Cardiac muscle cell (in vitro differentiated cells and primary cell): Measurements from ENCODE around the gene RLN3. TPM values are rescaled to one million over a fixed set of nuclear protein-coding genes. Genes with fewer than 3 reads are reported as not detected.

ENCODE experiments used
- DNase-seq, 2 donors: peaks; one replicate each; pipeline versions ENCODE4 v3.0.0 to v3.0.0-alpha.2; 2010 to 2017; ENCODE audit warnings: low read depth in 1 of 2, low spot score in 1 of 2
- H3K27ac ChIP-seq: fragments of 200-600 bp; sonication (generic); 2 replicates; pipeline ENCODE4 v1.5.1; 2016
- H3K27me3 ChIP-seq: fragments of 200-600 bp; sonication (generic); 2 replicates; pipeline ENCODE4 v1.6.0; 2016; ENCODE audit warnings: control low read depth
- H3K36me3 ChIP-seq: fragments of 200-600 bp; sonication (generic); 2 replicates; pipeline ENCODE4 v1.5.1; 2016; ENCODE audit warnings: control low read depth
- H3K4me1 ChIP-seq: fragments of 200-600 bp; sonication (generic); 2 replicates; pipeline ENCODE4 v1.8.1; 2017; ENCODE audit warnings: low read depth, mild to moderate bottlenecking, mixed run types
- H3K4me3 ChIP-seq: fragments of 200-600 bp; sonication (generic); 2 replicates; pipeline ENCODE4 v1.5.1; 2016; ENCODE audit warnings: mild to moderate bottlenecking
- H3K9me3 ChIP-seq: fragments of 200-600 bp; sonication (generic); 2 replicates; pipeline ENCODE4 v1.5.1; 2017; ENCODE audit warnings: low read depth, mild to moderate bottlenecking, control low read depth
- polyA plus RNA-seq: library from polyadenylated mRNA; unstranded; fragments of >200 nt; fragmentation: Nextera tagmentation; extraction: Ambion mirVana; gene quantifications from 2 replicates; pipeline ENCODE4 v1.2.1, GENCODE V29; 2016
- total RNA-seq: library from RNA; depleted of rRNA; stranded (reverse); fragments of >200 nt; gene quantifications from 2 replicates; pipeline ENCODE4 v1.2.3, GENCODE V29; 2016
- TF ChIP-seq, protein P1 (sequence below): IDR thresholded peaks from 2 replicates; pipeline ENCODE4 v1.5.1; 2012; ENCODE audit warnings: low read depth, mild to moderate bottlenecking, low read length

RLN3 gene
- total and polyA plus RNA-seq, 2 experiments from 2014 or later = not detected

DNA sequence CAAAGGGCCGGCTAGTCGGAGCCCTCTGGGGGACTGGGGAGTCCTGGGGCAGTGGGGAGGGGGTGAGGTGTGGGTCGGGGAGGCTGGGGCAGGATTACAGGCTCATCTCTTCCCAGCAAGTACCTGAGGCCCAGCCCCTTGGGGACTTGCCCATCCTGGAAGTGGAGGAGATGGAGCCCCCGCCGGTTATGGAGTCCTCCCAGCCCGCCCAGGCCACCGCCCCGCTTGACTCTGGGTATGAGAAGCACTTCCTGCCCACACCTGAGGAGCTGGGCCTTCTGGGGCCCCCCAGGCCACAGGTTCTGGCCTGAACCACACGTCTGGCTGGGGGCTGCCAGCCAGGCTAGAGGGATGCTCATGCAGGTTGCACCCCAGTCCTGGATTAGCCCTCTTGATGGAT lies 24.0 kb downstream of the RLN3 start:
- no peaks in the 10 kb centered on the region for H3K9me3 ChIP-seq
- no peaks in the 10 kb centered on the region for H3K4me1 ChIP-seq
- TF ChIP-seq, protein P1, sequence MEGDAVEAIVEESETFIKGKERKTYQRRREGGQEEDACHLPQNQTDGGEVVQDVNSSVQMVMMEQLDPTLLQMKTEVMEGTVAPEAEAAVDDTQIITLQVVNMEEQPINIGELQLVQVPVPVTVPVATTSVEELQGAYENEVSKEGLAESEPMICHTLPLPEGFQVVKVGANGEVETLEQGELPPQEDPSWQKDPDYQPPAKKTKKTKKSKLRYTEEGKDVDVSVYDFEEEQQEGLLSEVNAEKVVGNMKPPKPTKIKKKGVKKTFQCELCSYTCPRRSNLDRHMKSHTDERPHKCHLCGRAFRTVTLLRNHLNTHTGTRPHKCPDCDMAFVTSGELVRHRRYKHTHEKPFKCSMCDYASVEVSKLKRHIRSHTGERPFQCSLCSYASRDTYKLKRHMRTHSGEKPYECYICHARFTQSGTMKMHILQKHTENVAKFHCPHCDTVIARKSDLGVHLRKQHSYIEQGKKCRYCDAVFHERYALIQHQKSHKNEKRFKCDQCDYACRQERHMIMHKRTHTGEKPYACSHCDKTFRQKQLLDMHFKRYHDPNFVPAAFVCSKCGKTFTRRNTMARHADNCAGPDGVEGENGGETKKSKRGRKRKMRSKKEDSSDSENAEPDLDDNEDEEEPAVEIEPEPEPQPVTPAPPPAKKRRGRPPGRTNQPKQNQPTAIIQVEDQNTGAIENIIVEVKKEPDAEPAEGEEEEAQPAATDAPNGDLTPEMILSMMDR = no peak
- no peak overlapping the region for H3K27ac ChIP-seq
- H3K36me3 ChIP-seq = no peaks in the 10 kb centered on the region
- no peak overlapping the region for H3K4me3 ChIP-seq
- no peak for DNase-seq
- no peaks in the 10 kb centered on the region for H3K27me3 ChIP-seq

DNA sequence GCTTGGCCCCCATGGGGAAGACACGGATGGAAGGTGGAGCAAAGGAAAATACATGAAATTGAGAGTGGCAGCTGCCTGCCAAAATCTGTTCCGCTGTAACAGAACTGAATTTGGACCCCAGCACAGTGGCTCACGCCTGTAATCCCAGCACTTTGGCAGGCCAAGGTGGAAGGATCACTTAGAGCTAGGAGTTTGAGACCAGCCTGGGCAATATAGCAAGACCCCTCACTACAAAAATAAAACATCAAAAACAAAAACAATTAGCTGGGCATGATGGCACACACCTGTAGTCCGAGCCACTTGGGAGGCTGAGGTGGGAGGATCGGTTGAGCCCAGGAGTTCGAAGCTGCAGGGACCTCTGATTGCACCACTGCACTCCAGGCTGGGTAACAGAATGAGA lies 24.5 kb downstream of the RLN3 start:
- TF ChIP-seq, protein P1 = no peak
- H3K4me1 ChIP-seq = no peaks in the 10 kb centered on the region
- H3K27me3 ChIP-seq = no peaks in the 10 kb centered on the region
- H3K4me3 ChIP-seq = no peak overlapping the region
- no peaks in the 10 kb centered on the region for H3K36me3 ChIP-seq
- DNase-seq = no peak
- H3K27ac ChIP-seq = no peak overlapping the region
- no peaks in the 10 kb centered on the region for H3K9me3 ChIP-seq

DNA sequence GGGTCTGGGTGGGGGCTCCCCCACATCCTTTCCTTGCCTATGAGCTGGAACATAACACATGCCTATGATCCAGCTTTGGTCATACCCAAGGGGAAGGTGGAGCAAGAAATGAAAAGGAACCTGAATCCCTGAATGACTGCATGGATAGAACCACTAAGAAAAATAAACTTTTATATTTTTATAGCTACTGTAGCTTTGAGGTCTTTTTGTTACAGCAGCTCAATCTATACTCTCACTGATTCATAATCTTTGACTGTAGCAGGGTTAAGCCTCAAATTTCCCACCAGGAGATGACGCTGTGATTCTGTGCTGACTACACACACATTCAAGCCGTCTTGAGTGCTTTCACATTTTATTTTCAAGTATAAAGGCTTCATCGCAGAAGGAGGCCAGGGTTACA lies 25.1 kb downstream of the RLN3 start:
- no peak for DNase-seq
- Histone ChIP-seq H3K9me3 (no peaks in the 10 kb centered on the region), H3K4me3 (no peak overlapping the region), H3K27ac (no peak overlapping the region), H3K27me3 (peaks cover 4% of the 10 kb centered on the region), H3K4me1 (peaks cover 4% of the 10 kb centered on the region), H3K36me3 (no peaks in the 10 kb centered on the region)
- TF ChIP-seq, protein P1 = no peak

DNA sequence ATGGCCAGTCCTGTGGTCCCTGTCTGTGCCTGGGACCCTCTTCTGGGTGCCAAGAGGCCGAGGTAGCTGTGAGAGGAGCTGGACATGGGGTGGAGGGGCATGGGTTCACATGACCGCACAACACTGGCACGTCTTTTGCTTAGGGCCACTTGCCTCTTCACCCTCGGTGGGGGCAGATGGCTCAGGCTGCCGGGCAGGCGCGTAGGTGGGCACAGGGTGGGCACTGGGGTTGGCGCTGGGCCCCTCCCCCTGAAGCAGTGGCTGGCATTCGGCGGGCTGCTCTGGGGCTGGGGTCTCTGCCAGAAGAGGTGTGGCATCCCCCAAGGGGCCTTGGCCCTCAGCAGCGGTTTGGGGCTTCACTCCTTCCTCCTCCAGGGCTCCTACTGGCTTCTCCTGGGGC lies 25.6 kb downstream of the RLN3 start:
- no peak for DNase-seq
- Histone ChIP-seq H3K27ac (no peak overlapping the region), H3K4me3 (no peak overlapping the region), H3K9me3 (no peaks in the 10 kb centered on the region), H3K4me1 (peaks cover 4% of the 10 kb centered on the region), H3K36me3 (no peaks in the 10 kb centered on the region), H3K27me3 (peaks cover 9% of the 10 kb centered on the region)
- TF ChIP-seq, protein P1 = no peak

DNA sequence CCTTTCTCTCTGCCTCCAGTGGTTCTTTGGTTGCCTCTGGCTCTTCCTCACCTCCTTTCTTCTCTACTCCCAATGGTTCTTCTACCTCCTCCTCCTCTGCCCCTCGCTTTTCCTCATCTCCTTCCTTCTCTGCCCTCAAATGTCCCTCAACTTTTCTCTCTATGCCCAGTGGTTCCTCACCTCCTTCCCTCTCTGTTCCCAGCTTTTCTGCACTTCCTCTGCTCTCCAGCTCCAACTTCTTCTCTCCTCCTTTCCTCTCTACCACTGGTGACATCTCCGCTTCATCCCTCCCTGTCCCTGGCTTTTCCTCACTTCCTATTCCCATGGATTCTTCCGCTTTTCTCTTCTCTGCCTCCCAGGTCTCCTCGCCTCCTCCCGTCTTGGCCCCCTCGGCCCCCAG lies 26.2 kb downstream of the RLN3 start:
- peaks cover 15% of the 10 kb centered on the region for H3K27me3 ChIP-seq
- H3K36me3 ChIP-seq = no peaks in the 10 kb centered on the region
- no peak for DNase-seq
- TF ChIP-seq, protein P1 = no peak
- peaks cover 4% of the 10 kb centered on the region for H3K4me1 ChIP-seq
- no peak overlapping the region for H3K27ac ChIP-seq
- H3K4me3 ChIP-seq = no peak overlapping the region
- H3K9me3 ChIP-seq = no peaks in the 10 kb centered on the region

DNA sequence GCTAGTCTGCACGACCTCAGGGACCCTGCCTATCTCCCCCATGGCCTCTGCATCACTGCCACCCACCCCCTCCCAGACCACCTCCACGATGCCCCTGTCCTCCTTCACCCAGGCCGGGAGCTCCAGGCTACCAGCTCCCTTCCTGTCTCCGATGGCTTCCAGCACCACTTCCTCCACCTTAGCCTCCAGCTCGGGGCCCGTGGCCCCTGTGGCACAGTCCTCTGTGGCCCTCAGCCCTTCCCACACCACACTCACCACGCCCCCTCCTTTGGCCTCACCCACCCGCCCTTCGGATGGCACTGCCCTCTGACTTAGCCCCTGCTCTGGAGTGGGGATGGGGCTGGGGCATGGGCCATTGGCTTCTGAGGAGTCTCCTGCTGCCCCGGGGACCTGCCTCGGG lies 26.8 kb downstream of the RLN3 start:
- no peak overlapping the region for H3K4me3 ChIP-seq
- TF ChIP-seq, protein P1 = no peak

More for the DNA sequence above, 26.8 kb downstream of the RLN3 start:
- DNase-seq = no peak
- H3K4me1 ChIP-seq = peaks cover 4% of the 10 kb centered on the region
- H3K9me3 ChIP-seq = no peaks in the 10 kb centered on the region
- peaks cover 21% of the 10 kb centered on the region for H3K27me3 ChIP-seq
- no peaks in the 10 kb centered on the region for H3K36me3 ChIP-seq
- no peak overlapping the region for H3K27ac ChIP-seq
